DND-41 (cell line): ENCODE results near the gene MREG.

Experiments used
- ATAC-seq: fragments of 200-7000 bp; cut with Tn5 transposase; 3 replicates; pipeline ENCODE4 v1.9.1; 2021; ENCODE audit warnings: low read depth; ENCODE audit not compliant: insufficient read depth
- DNase-seq: peaks from one replicate; pipeline ENCODE4 v3.0.0-alpha.2; 2020
- H2AFZ ChIP-seq: 2 replicates; pipeline ENCODE4 v1.6.0; 2012; ENCODE audit warnings: low read depth, low read length
- H3K27ac ChIP-seq: 2 replicates; pipeline ENCODE4 v1.5.1; 2012; ENCODE audit warnings: low read length, inconsistent platforms
- H3K27me3 ChIP-seq: fragments of 200-600 bp; sonication (generic); 2 replicates; pipeline ENCODE4 v1.6.0; 2012; ENCODE audit warnings: low read length, mild to moderate bottlenecking, inconsistent platforms; ENCODE audit not compliant: insufficient read depth, poor library complexity
- H3K36me3 ChIP-seq: 2 replicates; pipeline ENCODE4 v1.5.1; 2012; ENCODE audit warnings: low read length, inconsistent platforms; ENCODE audit not compliant: insufficient read depth
- H3K4me1 ChIP-seq: 2 replicates; pipeline ENCODE4 v1.5.1; 2012; ENCODE audit warnings: mild to moderate bottlenecking, low read length; ENCODE audit not compliant: insufficient read depth
- H3K4me2 ChIP-seq: 2 replicates; pipeline ENCODE4 v1.6.0; 2012; ENCODE audit warnings: mild to moderate bottlenecking, moderate library complexity, low read length, inconsistent platforms; ENCODE audit not compliant: insufficient read depth
- H3K4me3 ChIP-seq, 2 experiments: fragments of 200-600 bp in 1 of 2; shearing (Covaris generic) in 1 of 2; 2 replicates each; pipeline ENCODE4 v1.5.1; 2012 to 2016; ENCODE audit warnings: inconsistent platforms in 2 of 2, low read length in 2 of 2, mild to moderate bottlenecking in 2 of 2, low read depth in 1 of 2, moderate library complexity in 1 of 2
- H3K79me2 ChIP-seq: 2 replicates; pipeline ENCODE4 v1.6.0; 2012; ENCODE audit warnings: low read length, inconsistent platforms; ENCODE audit not compliant: insufficient read depth
- H3K9ac ChIP-seq: 2 replicates; pipeline ENCODE4 v1.6.0; 2012; ENCODE audit warnings: low read depth, mild to moderate bottlenecking, inconsistent platforms, low read length, moderate library complexity
- H3K9me3 ChIP-seq: 2 replicates; pipeline ENCODE4 v1.5.1; 2012; ENCODE audit warnings: low read length, moderate library complexity, mild to moderate bottlenecking, inconsistent platforms; ENCODE audit not compliant: insufficient read depth, severe bottlenecking
- H4K20me1 ChIP-seq: 2 replicates; pipeline ENCODE4 v1.6.0; 2012; ENCODE audit warnings: low read length; ENCODE audit not compliant: insufficient read depth
- CTCF ChIP-seq: IDR thresholded peaks from 2 replicates; pipeline ENCODE4 v1.5.1; 2012; ENCODE audit warnings: borderline replicate concordance, low read length, moderate library complexity, mild to moderate bottlenecking; ENCODE audit not compliant: poor library complexity, severe bottlenecking; ENCODE audit errors: extremely low read depth
- EZH2 ChIP-seq: IDR thresholded peaks from 3 replicates; pipeline ENCODE4 v1.6.1; 2012; ENCODE audit warnings: borderline replicate concordance, low read depth, mild to moderate bottlenecking, moderate library complexity, low read length, inconsistent platforms; ENCODE audit not compliant: severe bottlenecking

Gene MREG

GRCh38 chr2:216015722-216016464 is 2.5 kb upstream of the MREG start:
- Histone ChIP-seq H3K79me2 (peaks cover 23% of the 10 kb centered on the region), H3K36me3 (no peaks in the 10 kb centered on the region), H3K9me3 (no peaks in the 10 kb centered on the region), H3K4me3 (peak overlapping the region in 1 of 2 experiments; percentile 49; a peak in 2 of 4 replicates), H2AFZ (peak overlapping the region; percentile 74), H3K27ac (peak overlapping the region; percentile 94), H3K9ac (peak overlapping the region; percentile 50), H3K4me2 (peak overlapping the region; percentile 65), H4K20me1 (no peaks in the 10 kb centered on the region), H3K27me3 (no peaks in the 10 kb centered on the region), H3K4me1 (peaks cover 60% of the 10 kb centered on the region)
- ATAC-seq (peak; percentile 91), DNase-seq (peak; percentile 87)
- no peak for TF ChIP-seq EZH2

- Histone ChIP-seq H3K4me1 (peaks cover 60% of the 10 kb centered on the region), H3K9ac (peak overlapping the region; percentile 50), H3K4me2 (peak overlapping the region; percentile 65), H2AFZ (peak overlapping the region; percentile 74), H4K20me1 (no peaks in the 10 kb centered on the region), H3K27ac (peak overlapping the region; percentile 94), H3K4me3 (peak overlapping the region in 1 of 2 experiments; percentile 49; a peak in 2 of 4 replicates), H3K36me3 (no peaks in the 10 kb centered on the region), H3K27me3 (no peaks in the 10 kb centered on the region), H3K9me3 (no peaks in the 10 kb centered on the region), H3K79me2 (peaks cover 27% of the 10 kb centered on the region)
- ATAC-seq = no peak
- DNase-seq = no peak
- TF ChIP-seq CTCF (no peak), EZH2 (no peak)
Observed at GRCh38 chr2:216014986-216015385, 1.6 kb upstream of the MREG start.

- ATAC-seq (no peak), DNase-seq (no peak)
- Histone ChIP-seq H3K27ac (peak overlapping the region; percentile 71), H3K27me3 (no peaks in the 10 kb centered on the region), H3K4me2 (peak overlapping the region; percentile 94), H3K4me1 (peaks cover 60% of the 10 kb centered on the region), H2AFZ (peak overlapping the region; percentile 88), H3K9ac (peak overlapping the region; percentile 83), H3K36me3 (no peaks in the 10 kb centered on the region), H3K79me2 (peaks cover 28% of the 10 kb centered on the region), H4K20me1 (no peaks in the 10 kb centered on the region), H3K4me3 (peak overlapping the region in 1 of 2 experiments; percentile 79; a peak in 2 of 4 replicates), H3K9me3 (no peaks in the 10 kb centered on the region)
- no peak for TF ChIP-seq CTCF
Observed at GRCh38 chr2:216014006-216014405, 655 bp upstream of the MREG start.

GRCh38 chr2:216012830-216013079 is 596 bp downstream of the MREG start:
- Histone ChIP-seq H3K4me2 (peak overlapping the region; percentile 94), H3K9ac (peak overlapping the region; percentile 83), H2AFZ (peak overlapping the region; percentile 88), H3K79me2 (peaks cover 28% of the 10 kb centered on the region), H3K27ac (peak overlapping the region; percentile 71), H3K27me3 (no peaks in the 10 kb centered on the region), H4K20me1 (no peaks in the 10 kb centered on the region), H3K9me3 (no peaks in the 10 kb centered on the region), H3K4me3 (peak overlapping the region; percentile 71 to 79; a peak in 3 of 4 replicates), H3K36me3 (no peaks in the 10 kb centered on the region), H3K4me1 (peaks cover 60% of the 10 kb centered on the region)
- TF ChIP-seq EZH2 (no peak), CTCF (no peak)
- DNase-seq (no peak), ATAC-seq (no peak)
